Measurements from ENCODE around the gene CLDN15. TPM values are rescaled to one million over a fixed set of nuclear protein-coding genes. Genes with fewer than 3 reads are reported as not detected.
A peak's percentile ranks its signal among the peaks of the same experiment; 100 is the strongest.

The CLDN15 gene
- total RNA-seq, 1 experiment from 2014 or later, result 6.5 TPM

DNA sequence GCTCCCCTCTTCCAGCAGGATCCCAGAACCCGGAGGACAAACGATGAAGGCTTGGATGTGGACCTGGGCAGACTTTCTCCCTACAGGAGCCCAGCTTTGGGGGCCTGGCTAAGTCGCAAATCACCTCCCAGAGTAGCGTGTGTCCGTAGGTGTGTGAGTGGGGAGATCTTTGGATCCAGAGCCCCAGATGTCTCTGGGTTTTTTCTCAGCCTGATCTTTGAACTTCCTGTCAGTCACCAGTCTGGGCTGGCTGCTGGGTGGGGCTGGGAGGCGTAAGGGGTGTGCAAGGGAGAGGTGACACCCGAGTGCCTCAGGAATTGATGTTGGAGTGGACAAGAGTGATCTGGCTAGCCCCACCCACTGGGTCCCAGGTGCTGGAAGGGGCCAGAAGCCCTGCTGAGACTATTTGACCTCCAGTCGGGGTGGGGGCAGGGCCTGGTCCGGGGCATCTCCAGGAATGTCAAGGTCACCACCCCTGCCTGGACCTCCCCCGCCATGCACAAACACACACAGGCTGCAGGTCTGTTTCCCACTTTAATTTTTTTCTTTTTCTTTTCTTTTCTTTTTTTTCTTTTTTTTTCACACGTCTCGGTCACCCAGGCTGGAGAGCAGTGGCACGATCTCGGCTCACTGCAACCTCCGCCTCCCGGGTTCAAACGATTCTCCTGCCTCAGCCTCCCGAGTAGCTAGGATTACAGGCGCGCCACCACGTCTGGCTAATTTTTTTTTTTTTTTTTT, 36.6 kb downstream of the CLDN15 start, which contains the start of gene MOGAT3:
Gene MOGAT3 (minus strand): TSS at position 175 of the 738 bp plus-strand sequence. CDS start 182 bp downstream, outside the sequence.
- POLR2A ChIA-PET, result interaction anchor here (0.9 to 1.6 kb wide), 3 partner anchors 16 to 29 kb away, joined by 4 to 5 read pairs (median 4); partner anchors contain the start of gene PLOD3
- no peaks in the 10 kb centered on the region for H3K9me3 Mint-ChIP-seq
- peak within 1 kb of the TSS; percentile 72 for H3K4me3 Mint-ChIP-seq
- no peaks in the 10 kb centered on the region for H3K36me3 Mint-ChIP-seq
- peak; percentile 54 for DNase-seq (ENCODE audit: low spot score)
- CTCF ChIA-PET, result interaction anchor here (0.6 to 5.3 kb wide), 13 partner anchors 9 to 302 kb away, joined by 3 to 57 read pairs (median 5); partner anchors contain the start of genes FIS1, PLOD3, SERPINE1 and ZNHIT1
- H3K4me1 Mint-ChIP-seq, result peaks cover 28% of the 10 kb centered on the region
- ATAC-seq, result peak; percentile 38
- peak within 1 kb of the TSS; percentile 76 for H3K27ac Mint-ChIP-seq
- H3K27me3 Mint-ChIP-seq (ENCODE audit: low read depth), result peaks cover 16% of the 10 kb centered on the region
- TF ChIP-seq KAT7 (CRISPR knock-in tag; IDR thresholded peaks at IDR 0.05; ENCODE audit: borderline replicate concordance) (no peak), MXD4 (CRISPR knock-in tag; IDR thresholded peaks at IDR 0.05; ENCODE audit: borderline replicate concordance) (no peak), PRRX2 (CRISPR knock-in tag; IDR thresholded peaks at IDR 0.05) (no peak), CBFB (CRISPR knock-in tag; IDR thresholded peaks at IDR 0.05; ENCODE audit: low read depth) (no peak), ZNF416 (CRISPR knock-in tag; IDR thresholded peaks at IDR 0.05) (no peak), ZNF423 (CRISPR knock-in tag; IDR thresholded peaks at IDR 0.05) (peak; percentile 80), TP53 (CRISPR knock-in tag; IDR thresholded peaks at IDR 0.05) (no peak), CREM (CRISPR knock-in tag; IDR thresholded peaks at IDR 0.05) (no peak), ZNF671 (CRISPR knock-in tag; IDR thresholded peaks at IDR 0.05) (no peak), ZNF138 (CRISPR knock-in tag; conservative IDR thresholded peaks at IDR 0.05) (no peak), TCF7 (CRISPR knock-in tag; IDR thresholded peaks at IDR 0.05; ENCODE audit: low read depth) (no peak), NR1H2 (CRISPR knock-in tag; IDR thresholded peaks at IDR 0.05) (no peak), MYBL2 (CRISPR knock-in tag; IDR thresholded peaks at IDR 0.05) (no peak)
- TF ChIP-seq, protein P1, sequence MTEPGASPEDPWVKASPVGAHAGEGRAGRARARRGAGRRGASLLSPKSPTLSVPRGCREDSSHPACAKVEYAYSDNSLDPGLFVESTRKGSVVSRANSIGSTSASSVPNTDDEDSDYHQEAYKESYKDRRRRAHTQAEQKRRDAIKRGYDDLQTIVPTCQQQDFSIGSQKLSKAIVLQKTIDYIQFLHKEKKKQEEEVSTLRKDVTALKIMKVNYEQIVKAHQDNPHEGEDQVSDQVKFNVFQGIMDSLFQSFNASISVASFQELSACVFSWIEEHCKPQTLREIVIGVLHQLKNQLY (CRISPR knock-in tag; IDR thresholded peaks at IDR 0.05), result no peak
- TF ChIP-seq, protein P2, sequence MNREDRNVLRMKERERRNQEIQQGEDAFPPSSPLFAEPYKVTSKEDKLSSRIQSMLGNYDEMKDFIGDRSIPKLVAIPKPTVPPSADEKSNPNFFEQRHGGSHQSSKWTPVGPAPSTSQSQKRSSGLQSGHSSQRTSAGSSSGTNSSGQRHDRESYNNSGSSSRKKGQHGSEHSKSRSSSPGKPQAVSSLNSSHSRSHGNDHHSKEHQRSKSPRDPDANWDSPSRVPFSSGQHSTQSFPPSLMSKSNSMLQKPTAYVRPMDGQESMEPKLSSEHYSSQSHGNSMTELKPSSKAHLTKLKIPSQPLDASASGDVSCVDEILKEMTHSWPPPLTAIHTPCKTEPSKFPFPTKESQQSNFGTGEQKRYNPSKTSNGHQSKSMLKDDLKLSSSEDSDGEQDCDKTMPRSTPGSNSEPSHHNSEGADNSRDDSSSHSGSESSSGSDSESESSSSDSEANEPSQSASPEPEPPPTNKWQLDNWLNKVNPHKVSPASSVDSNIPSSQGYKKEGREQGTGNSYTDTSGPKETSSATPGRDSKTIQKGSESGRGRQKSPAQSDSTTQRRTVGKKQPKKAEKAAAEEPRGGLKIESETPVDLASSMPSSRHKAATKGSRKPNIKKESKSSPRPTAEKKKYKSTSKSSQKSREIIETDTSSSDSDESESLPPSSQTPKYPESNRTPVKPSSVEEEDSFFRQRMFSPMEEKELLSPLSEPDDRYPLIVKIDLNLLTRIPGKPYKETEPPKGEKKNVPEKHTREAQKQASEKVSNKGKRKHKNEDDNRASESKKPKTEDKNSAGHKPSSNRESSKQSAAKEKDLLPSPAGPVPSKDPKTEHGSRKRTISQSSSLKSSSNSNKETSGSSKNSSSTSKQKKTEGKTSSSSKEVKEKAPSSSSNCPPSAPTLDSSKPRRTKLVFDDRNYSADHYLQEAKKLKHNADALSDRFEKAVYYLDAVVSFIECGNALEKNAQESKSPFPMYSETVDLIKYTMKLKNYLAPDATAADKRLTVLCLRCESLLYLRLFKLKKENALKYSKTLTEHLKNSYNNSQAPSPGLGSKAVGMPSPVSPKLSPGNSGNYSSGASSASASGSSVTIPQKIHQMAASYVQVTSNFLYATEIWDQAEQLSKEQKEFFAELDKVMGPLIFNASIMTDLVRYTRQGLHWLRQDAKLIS (CRISPR knock-in tag; IDR thresholded peaks at IDR 0.05; ENCODE audit: borderline replicate concordance), result no peak
- TF ChIP-seq, protein P3, sequence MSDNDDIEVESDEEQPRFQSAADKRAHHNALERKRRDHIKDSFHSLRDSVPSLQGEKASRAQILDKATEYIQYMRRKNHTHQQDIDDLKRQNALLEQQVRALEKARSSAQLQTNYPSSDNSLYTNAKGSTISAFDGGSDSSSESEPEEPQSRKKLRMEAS (CRISPR knock-in tag; IDR thresholded peaks at IDR 0.05), result no peak
- TF ChIP-seq, protein P4, sequence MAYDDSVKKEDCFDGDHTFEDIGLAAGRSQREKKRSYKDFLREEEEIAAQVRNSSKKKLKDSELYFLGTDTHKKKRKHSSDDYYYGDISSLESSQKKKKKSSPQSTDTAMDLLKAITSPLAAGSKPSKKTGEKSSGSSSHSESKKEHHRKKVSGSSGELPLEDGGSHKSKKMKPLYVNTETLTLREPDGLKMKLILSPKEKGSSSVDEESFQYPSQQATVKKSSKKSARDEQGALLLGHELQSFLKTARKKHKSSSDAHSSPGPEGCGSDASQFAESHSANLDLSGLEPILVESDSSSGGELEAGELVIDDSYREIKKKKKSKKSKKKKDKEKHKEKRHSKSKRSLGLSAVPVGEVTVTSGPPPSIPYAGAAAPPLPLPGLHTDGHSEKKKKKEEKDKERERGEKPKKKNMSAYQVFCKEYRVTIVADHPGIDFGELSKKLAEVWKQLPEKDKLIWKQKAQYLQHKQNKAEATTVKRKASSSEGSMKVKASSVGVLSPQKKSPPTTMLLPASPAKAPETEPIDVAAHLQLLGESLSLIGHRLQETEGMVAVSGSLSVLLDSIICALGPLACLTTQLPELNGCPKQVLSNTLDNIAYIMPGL (CRISPR knock-in tag; IDR thresholded peaks at IDR 0.05), result no peak
- TF ChIP-seq, protein P5, sequence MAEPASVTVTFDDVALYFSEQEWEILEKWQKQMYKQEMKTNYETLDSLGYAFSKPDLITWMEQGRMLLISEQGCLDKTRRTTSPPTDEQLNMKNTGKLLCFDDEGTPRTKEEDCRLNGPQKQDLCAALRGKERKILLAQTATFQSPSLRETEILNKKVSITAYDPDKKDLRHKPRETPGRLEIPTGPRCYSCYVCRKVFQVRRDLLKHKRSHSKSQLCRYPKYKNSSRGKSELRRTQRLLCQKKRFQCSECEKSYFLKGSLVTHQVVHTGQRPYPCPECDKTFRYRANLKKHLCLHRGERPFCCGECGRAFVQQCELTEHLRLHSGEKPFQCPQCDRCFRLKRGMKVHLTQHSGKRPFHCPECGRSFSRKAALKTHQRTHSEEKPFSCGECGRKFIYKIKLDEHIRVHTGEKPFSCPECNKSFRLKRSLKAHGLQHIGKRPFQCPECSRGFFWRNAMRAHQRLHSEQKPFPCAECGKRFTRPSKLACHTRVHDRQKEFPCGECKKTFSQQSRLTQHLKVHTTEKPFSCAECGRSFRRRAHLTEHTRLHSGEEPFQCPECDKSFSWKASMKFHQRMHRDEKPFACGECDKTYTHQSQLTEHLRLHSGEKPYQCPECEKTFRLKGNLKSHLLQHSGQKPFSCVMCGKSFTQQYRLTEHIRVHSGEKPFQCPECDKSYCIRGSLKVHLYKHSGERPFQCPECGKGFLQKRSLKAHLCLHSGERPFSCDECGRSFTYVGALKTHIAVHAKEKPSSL (CRISPR knock-in tag; conservative IDR thresholded peaks at IDR 0.05), result no peak
- TF ChIP-seq, protein P6, sequence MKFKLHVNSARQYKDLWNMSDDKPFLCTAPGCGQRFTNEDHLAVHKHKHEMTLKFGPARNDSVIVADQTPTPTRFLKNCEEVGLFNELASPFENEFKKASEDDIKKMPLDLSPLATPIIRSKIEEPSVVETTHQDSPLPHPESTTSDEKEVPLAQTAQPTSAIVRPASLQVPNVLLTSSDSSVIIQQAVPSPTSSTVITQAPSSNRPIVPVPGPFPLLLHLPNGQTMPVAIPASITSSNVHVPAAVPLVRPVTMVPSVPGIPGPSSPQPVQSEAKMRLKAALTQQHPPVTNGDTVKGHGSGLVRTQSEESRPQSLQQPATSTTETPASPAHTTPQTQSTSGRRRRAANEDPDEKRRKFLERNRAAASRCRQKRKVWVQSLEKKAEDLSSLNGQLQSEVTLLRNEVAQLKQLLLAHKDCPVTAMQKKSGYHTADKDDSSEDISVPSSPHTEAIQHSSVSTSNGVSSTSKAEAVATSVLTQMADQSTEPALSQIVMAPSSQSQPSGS (CRISPR knock-in tag; IDR thresholded peaks at IDR 0.05; ENCODE audit: borderline replicate concordance, low read depth), result no peak
- TF ChIP-seq, protein P7, sequence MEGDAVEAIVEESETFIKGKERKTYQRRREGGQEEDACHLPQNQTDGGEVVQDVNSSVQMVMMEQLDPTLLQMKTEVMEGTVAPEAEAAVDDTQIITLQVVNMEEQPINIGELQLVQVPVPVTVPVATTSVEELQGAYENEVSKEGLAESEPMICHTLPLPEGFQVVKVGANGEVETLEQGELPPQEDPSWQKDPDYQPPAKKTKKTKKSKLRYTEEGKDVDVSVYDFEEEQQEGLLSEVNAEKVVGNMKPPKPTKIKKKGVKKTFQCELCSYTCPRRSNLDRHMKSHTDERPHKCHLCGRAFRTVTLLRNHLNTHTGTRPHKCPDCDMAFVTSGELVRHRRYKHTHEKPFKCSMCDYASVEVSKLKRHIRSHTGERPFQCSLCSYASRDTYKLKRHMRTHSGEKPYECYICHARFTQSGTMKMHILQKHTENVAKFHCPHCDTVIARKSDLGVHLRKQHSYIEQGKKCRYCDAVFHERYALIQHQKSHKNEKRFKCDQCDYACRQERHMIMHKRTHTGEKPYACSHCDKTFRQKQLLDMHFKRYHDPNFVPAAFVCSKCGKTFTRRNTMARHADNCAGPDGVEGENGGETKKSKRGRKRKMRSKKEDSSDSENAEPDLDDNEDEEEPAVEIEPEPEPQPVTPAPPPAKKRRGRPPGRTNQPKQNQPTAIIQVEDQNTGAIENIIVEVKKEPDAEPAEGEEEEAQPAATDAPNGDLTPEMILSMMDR (IDR thresholded peaks at IDR 0.05), result no peak
- TF ChIP-seq, protein P8, sequence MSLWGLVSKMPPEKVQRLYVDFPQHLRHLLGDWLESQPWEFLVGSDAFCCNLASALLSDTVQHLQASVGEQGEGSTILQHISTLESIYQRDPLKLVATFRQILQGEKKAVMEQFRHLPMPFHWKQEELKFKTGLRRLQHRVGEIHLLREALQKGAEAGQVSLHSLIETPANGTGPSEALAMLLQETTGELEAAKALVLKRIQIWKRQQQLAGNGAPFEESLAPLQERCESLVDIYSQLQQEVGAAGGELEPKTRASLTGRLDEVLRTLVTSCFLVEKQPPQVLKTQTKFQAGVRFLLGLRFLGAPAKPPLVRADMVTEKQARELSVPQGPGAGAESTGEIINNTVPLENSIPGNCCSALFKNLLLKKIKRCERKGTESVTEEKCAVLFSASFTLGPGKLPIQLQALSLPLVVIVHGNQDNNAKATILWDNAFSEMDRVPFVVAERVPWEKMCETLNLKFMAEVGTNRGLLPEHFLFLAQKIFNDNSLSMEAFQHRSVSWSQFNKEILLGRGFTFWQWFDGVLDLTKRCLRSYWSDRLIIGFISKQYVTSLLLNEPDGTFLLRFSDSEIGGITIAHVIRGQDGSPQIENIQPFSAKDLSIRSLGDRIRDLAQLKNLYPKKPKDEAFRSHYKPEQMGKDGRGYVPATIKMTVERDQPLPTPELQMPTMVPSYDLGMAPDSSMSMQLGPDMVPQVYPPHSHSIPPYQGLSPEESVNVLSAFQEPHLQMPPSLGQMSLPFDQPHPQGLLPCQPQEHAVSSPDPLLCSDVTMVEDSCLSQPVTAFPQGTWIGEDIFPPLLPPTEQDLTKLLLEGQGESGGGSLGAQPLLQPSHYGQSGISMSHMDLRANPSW (CRISPR knock-in tag; conservative IDR thresholded peaks at IDR 0.05; ENCODE audit: low read depth), result no peak

All from WTC11 (cell line).